H7 (cell line): ENCODE results near the gene BRME1. TPM values are rescaled to one million over a fixed set of nuclear protein-coding genes. Genes with fewer than 3 reads are reported as not detected.

Experiments used
- DNase-seq: peaks from one replicate; pipeline ENCODE4 v3.0.0; 2012
- H3K27me3 ChIP-seq: 2 replicates; pipeline ENCODE4 v1.6.0; 2011; ENCODE audit warnings: mild to moderate bottlenecking, low read length; ENCODE audit not compliant: control insufficient read depth, insufficient read depth
- H3K36me3 ChIP-seq: replicated peaks from 2 replicates; pipeline ENCODE4 v1.5.1; 2011; ENCODE audit warnings: low read length; ENCODE audit not compliant: control insufficient read depth, insufficient read depth
- H3K4me3 ChIP-seq: 2 replicates; pipeline ENCODE4 v1.5.1; 2011; ENCODE audit warnings: low read depth, mild to moderate bottlenecking, control low read depth, low read length, moderate library complexity; ENCODE audit not compliant: insufficient read depth
- total RNA-seq: library from RNA; depleted of rRNA; stranded (reverse); fragments of >200 nt; shearing (Covaris generic); gene quantifications from 2 replicates; pipeline ENCODE4 v1.2.3, GENCODE V29; 2014

The BRME1 gene
- total RNA-seq, 1 experiment from 2014 or later = 4.1 TPM

DNA sequence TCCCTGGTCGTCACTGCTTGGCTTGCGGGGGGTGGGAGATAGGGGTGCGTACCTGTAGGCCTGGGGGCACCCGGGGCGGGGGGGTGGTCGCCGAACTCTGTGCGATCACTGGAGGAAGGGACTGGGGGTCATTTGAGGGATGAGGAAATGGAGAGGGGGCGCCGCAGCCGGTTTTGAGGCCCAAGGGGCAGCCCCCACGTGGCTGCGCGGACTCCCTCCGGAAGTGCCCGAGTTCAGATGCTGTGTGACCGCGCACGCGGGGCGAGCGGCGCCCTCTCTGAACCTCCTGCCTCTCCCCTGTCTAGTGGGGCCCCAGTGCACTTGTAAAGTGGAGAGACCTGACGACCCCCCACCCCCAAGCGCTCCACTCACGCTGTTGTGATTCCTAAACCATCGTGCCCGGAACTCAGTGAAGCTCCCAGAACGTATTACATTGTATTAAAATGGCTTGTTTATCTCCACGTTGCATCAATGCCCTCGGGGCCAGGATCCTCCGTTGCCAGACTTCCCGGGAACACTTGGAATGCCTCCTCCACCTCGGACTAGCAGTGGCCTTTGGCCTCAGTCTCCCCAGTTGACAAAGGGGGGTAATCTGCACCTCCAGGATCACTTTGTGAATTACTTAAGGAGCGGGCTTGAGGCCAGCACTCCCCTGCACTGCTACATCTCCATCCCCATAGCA, 31.9 kb downstream of the BRME1 start:
- H3K4me3 ChIP-seq = peak overlapping the region; percentile 16
- H3K36me3 ChIP-seq = no peaks in the 10 kb centered on the region
- DNase-seq = peak; percentile 59
- peaks cover 42% of the 10 kb centered on the region for H3K27me3 ChIP-seq

GRCh38 chr19:13872695-13873389, 33.1 kb downstream of the BRME1 start:
- H3K27me3 ChIP-seq = peaks cover 47% of the 10 kb centered on the region
- peak overlapping the region; percentile 25 for H3K4me3 ChIP-seq
- DNase-seq = peak; percentile 96
- no peaks in the 10 kb centered on the region for H3K36me3 ChIP-seq

- Histone ChIP-seq H3K4me3 (no peak overlapping the region), H3K36me3 (no peaks in the 10 kb centered on the region), H3K27me3 (peaks cover 52% of the 10 kb centered on the region)
- DNase-seq = no peak
Measured at GRCh38 chr19:13872339-13872694, 33.6 kb downstream of the BRME1 start.

- no peak for DNase-seq
- Histone ChIP-seq H3K27me3 (peaks cover 63% of the 10 kb centered on the region), H3K36me3 (no peaks in the 10 kb centered on the region), H3K4me3 (no peak overlapping the region)
Measured at GRCh38 chr19:13870873-13871272, 35.0 kb downstream of the BRME1 start.

- H3K4me3 ChIP-seq = no peak overlapping the region
- peaks cover 58% of the 10 kb centered on the region for H3K27me3 ChIP-seq
- DNase-seq = peak; percentile 40
Measured at GRCh38 chr19:13869281-13869680, 36.6 kb downstream of the BRME1 start.

DNA sequence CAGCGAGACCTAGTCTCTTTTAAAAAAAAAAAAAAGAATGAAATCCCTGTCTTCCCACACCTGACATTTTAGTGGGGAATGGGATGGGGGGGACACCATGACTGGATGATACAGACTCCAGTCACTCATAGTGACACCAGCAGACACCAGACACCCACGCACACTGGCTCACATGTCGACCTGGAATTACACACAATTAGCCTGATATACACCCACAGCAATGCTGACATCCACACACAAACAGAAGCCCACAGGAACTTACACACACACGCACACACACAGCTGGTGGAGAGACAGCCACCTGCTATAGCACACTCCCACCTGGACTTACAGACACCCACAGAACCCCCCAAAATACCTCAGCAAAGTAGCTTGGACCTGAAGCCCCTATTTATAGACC, 37.3 kb downstream of the BRME1 start:
- no peaks in the 10 kb centered on the region for H3K36me3 ChIP-seq
- H3K27me3 ChIP-seq = peaks cover 58% of the 10 kb centered on the region
- peak; percentile 21 for DNase-seq
- no peak overlapping the region for H3K4me3 ChIP-seq

More at GRCh38 chr19:13869281-13869680, 36.6 kb downstream of the BRME1 start:
- H3K36me3 ChIP-seq = no peaks in the 10 kb centered on the region

- H3K27me3 ChIP-seq = peaks cover 47% of the 10 kb centered on the region
Measured at GRCh38 chr19:13866463-13867046, 39.4 kb downstream of the BRME1 start.

DNA sequence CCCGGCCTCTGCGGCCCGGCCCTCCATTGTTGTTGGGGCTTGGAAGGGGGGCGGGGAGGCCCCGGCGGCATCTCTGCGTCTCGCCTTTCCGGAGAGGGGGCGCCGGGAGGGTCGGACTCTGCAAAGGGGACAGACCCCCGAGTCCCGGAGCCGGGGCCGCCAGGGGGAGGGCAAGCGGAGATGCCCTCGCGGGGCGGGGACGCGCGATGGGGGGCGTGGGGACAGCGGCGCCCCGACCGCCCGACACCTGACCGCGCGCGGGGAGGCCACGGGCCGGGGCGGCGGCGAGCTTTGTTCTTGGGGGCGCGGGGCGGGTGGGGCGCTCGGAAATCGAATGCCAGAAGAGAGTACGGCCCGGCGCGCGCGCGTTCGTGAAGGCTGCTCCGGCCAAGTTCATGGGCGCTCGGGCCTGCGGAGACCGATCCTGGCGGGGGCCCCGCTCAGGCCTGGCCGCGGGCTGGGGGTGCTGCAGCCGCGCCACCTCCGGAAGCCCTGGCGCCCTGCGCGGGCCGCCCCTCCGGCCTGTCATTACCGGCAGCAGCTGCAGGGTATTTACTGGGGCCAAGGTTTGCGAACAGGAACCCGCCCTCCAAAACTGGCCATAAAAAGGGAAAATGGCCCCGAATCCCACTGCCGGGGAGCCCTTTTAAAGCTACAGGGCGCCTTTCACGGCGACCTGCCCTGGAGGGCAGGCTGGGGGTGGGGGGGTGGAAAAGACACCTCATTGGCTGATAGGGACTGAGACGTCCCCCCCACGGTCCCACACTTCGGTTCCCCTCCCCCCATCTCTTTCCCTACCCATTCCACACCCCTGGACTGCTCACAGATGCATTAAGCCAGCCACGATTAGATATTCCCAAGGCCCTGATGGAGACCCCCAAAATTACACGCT, 40.1 kb downstream of the BRME1 start:
- peaks cover 41% of the 10 kb centered on the region for H3K27me3 ChIP-seq

More at GRCh38 chr19:13866463-13867046, 39.4 kb downstream of the BRME1 start:
- Histone ChIP-seq H3K4me3 (no peak overlapping the region), H3K36me3 (no peaks in the 10 kb centered on the region)
- DNase-seq = no peak

GRCh38 chr19:13864667-13865570, 41.0 kb downstream of the BRME1 start:
- Histone ChIP-seq H3K4me3 (peak overlapping the region; percentile 40), H3K36me3 (no peaks in the 10 kb centered on the region), H3K27me3 (peaks cover 40% of the 10 kb centered on the region)
- DNase-seq = peak; percentile 67

More for the DNA sequence above, 40.1 kb downstream of the BRME1 start:
- H3K4me3 ChIP-seq = peak overlapping the region; percentile 40
- H3K36me3 ChIP-seq = no peaks in the 10 kb centered on the region
- peak; percentile 88 for DNase-seq

- H3K4me3 ChIP-seq = no peak overlapping the region
- no peaks in the 10 kb centered on the region for H3K36me3 ChIP-seq
- DNase-seq = peak; percentile 72
- H3K27me3 ChIP-seq = peaks cover 40% of the 10 kb centered on the region
Measured at GRCh38 chr19:13864046-13864666, 41.8 kb downstream of the BRME1 start.

GRCh38 chr19:13861714-13862531, 44.0 kb downstream of the BRME1 start:
- H3K4me3 ChIP-seq = peak overlapping the region; percentile 38
- H3K27me3 ChIP-seq = peaks cover 28% of the 10 kb centered on the region
- DNase-seq = peak; percentile 97
- no peaks in the 10 kb centered on the region for H3K36me3 ChIP-seq

DNA sequence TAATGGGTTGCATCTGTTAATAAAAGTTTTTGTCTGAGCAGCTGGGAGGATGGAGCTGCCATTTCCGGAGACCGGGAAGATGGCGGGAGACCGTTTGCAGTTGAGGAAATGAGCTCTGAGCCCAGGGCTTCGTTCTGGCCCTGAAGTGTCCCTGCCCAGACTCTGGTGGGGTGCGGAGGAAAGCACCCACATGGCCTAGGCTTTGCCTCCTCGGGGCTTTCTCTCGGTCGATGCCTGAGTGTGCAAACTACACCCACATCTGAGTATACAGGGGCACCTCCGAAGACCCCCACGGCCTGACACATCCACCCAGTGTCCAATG, 44.6 kb downstream of the BRME1 start:
- Histone ChIP-seq H3K4me3 (no peak overlapping the region), H3K36me3 (no peaks in the 10 kb centered on the region), H3K27me3 (peaks cover 23% of the 10 kb centered on the region)
- no peak for DNase-seq
